Common myeloid progenitor, CD34-positive (primary cell): ENCODE results near the gene KAZN.

Experiments used
- CTCF ChIA-PET: fragments of 350-600 bp; sonication (Branson Sonifier 250); formaldehyde crosslinking; loops from one replicate; lab custom pipeline; 2021; ENCODE audit warnings: antibody characterized with exemption; lab: Charles Lee
- POLR2A ChIA-PET: fragments of 350-600 bp; sonication (Branson Sonifier 250); formaldehyde crosslinking; loops from one replicate; lab custom pipeline; 2021; ENCODE audit warnings: antibody characterized with exemption; lab: Charles Lee
- DNase-seq, 3 donors: peaks; one replicate each; pipeline versions ENCODE4 v3.0.0 to v3.0.0-alpha.2; 2013
- H3K27ac ChIP-seq, 2 experiments: 1 replicate in 1 of 2; 2 replicates in 1 of 2; pipeline ENCODE4 v1.7.0; 2013; ENCODE audit warnings: inconsistent platforms in 2 of 2, low read length in 2 of 2, mild to moderate bottlenecking in 2 of 2, low read depth in 1 of 2, moderate library complexity in 1 of 2; ENCODE audit not compliant: severe bottlenecking in 2 of 2, insufficient read depth in 1 of 2, poor library complexity in 1 of 2
- H3K27me3 ChIP-seq, 5 experiments: replicated peaks in 2 of 5; 1 replicate in 3 of 5; 2 replicates in 2 of 5; pipeline versions ENCODE4 v1.6.1 to v1.7.0; 2013; ENCODE audit warnings: low read length in 4 of 5, mild to moderate bottlenecking in 2 of 5, moderate library complexity in 2 of 5, inconsistent platforms in 1 of 5; ENCODE audit not compliant: insufficient read depth in 5 of 5, control insufficient read depth in 4 of 5
- H3K36me3 ChIP-seq, 4 experiments: 1 replicate in 2 of 4; 2 replicates in 2 of 4; pipeline versions ENCODE4 v1.6.1 to v1.7.0; 2013; ENCODE audit warnings: low read length in 3 of 4, control low read depth in 1 of 4, mild to moderate bottlenecking in 1 of 4; ENCODE audit not compliant: control insufficient read depth in 4 of 4, insufficient read depth in 4 of 4
- H3K4me1 ChIP-seq, 4 experiments: 1 replicate in 3 of 4; 2 replicates in 1 of 4; pipeline versions ENCODE4 v1.6.1 to v1.7.1; 2013; ENCODE audit warnings: low read length in 3 of 4, mild to moderate bottlenecking in 3 of 4, control low read depth in 1 of 4, inconsistent platforms in 1 of 4, moderate library complexity in 1 of 4; ENCODE audit not compliant: control insufficient read depth in 4 of 4, insufficient read depth in 4 of 4; ENCODE audit errors: control extremely low read depth in 1 of 4
- H3K4me3 ChIP-seq, 7 experiments: 1 replicate in 4 of 7; 2 replicates in 3 of 7; pipeline versions ENCODE4 v1.5.1 to v1.7.0; 2013; ENCODE audit warnings: mild to moderate bottlenecking in 7 of 7, low read length in 6 of 7, moderate library complexity in 6 of 7, inconsistent platforms in 2 of 7, low read depth in 2 of 7, control low read depth in 1 of 7; ENCODE audit not compliant: insufficient read depth in 4 of 7, control insufficient read depth in 1 of 7; ENCODE audit errors: extremely low read depth in 1 of 7
- H3K9me3 ChIP-seq, 5 experiments: 1 replicate in 4 of 5; 2 replicates in 1 of 5; pipeline versions ENCODE4 v1.6.1 to v1.7.1; 2013; ENCODE audit warnings: low read length in 4 of 5, mild to moderate bottlenecking in 2 of 5, inconsistent platforms in 1 of 5, low read depth in 1 of 5, moderate library complexity in 1 of 5; ENCODE audit not compliant: control insufficient read depth in 4 of 5, insufficient read depth in 2 of 5; ENCODE audit errors: control extremely low read depth in 1 of 5
- WGBS: methylation state at CpG from one replicate; pipeline ENCODE4 v1.1.5; 2013; ENCODE audit not compliant: insufficient coverage; 5-methylcytosine and 5-hydroxymethylcytosine counted together

The KAZN gene

GRCh38 chr1:15018767-15019166, 420.3 kb downstream of the KAZN start:
- CTCF ChIA-PET = interaction anchor here (2.0 kb wide), 1 partner anchor 8 kb away, joined by 8 read pairs; no protein-coding TSS in a partner anchor

DNA sequence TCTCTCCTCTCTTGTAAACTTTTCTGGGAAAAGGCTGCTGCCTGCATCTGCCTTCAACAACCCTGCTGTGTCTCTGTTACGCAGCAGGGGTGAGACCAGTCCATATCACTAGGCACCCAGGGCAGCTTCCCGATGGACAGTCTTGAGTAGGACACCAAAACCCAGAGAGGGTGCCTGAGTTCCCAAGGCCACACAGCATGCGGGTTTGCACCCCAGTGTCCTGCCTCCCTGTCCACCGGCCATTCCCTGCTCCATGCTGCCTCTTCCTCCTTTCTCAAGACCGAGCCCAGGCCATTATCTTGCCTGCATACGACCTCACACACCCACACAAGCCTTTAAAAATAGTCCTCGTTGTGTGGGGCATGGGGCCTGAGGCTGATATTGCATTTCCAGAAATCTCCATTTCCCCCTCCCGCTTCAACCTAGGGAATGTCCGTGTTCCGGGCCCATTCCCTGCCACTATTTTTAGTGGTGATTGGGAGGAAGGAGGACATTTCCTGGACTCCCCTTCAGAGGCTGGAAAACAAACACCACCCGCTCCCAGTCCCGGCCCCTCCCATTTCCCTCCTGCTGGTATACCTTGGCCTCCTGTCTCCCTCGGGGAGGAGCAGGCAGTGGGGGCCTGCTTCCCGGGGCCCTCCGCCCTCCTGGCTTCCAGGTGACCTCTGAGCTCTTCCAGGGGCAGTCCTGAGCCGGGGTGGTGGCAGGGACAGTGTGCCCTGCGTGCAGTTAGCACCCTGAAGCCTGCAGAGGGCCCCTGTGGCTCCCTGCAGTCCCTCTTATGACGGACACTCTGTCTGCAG, 422.7 kb downstream of the KAZN start:
- POLR2A ChIA-PET = no interaction called here

More at GRCh38 chr1:15018767-15019166, 420.3 kb downstream of the KAZN start:
- no peak for DNase-seq
- POLR2A ChIA-PET = no interaction called here
- Histone ChIP-seq H3K4me1 (no peaks in the 10 kb centered on the region), H3K4me3 (no peak overlapping the region), H3K9me3 (no peaks in the 10 kb centered on the region), H3K27ac (no peak overlapping the region), H3K27me3 (peaks cover 0 to 5% (median 0%) of the 10 kb centered on the region in 5 experiments), H3K36me3 (no peaks in the 10 kb centered on the region)
- WGBS = 96% methylated on average over 2 of the region's 4 CpGs

GRCh38 chr1:15022048-15022447, 423.6 kb downstream of the KAZN start:
- ChIA-PET CTCF (no interaction called here), POLR2A (no interaction called here)
- no peak for DNase-seq
- peaks cover 0 to 3% (median 0%) of the 10 kb centered on the region in 5 experiments for H3K27me3 ChIP-seq
- H3K36me3 ChIP-seq = no peaks in the 10 kb centered on the region
- WGBS = 98% methylated on average over 7 of the region's 10 CpGs
- H3K4me1 ChIP-seq = no peaks in the 10 kb centered on the region
- no peak overlapping the region for H3K27ac ChIP-seq
- no peak overlapping the region for H3K4me3 ChIP-seq
- H3K9me3 ChIP-seq = no peaks in the 10 kb centered on the region

More for the DNA sequence above, 422.7 kb downstream of the KAZN start:
- Histone ChIP-seq H3K27ac (no peak overlapping the region), H3K27me3 (peaks cover 0 to 2% (median 0%) of the 10 kb centered on the region in 5 experiments), H3K9me3 (no peaks in the 10 kb centered on the region), H3K4me1 (no peaks in the 10 kb centered on the region), H3K4me3 (no peak overlapping the region), H3K36me3 (no peaks in the 10 kb centered on the region)
- 81% methylated on average over 12 of the region's 18 CpGs for WGBS
- DNase-seq = no peak
- CTCF ChIA-PET = no interaction called here

GRCh38 chr1:15023205-15023604, 424.7 kb downstream of the KAZN start:
- no peak for DNase-seq
- Histone ChIP-seq H3K27me3 (peaks cover 0 to 3% (median 0%) of the 10 kb centered on the region in 5 experiments), H3K36me3 (no peaks in the 10 kb centered on the region), H3K4me3 (no peak overlapping the region), H3K27ac (no peak overlapping the region), H3K4me1 (no peaks in the 10 kb centered on the region), H3K9me3 (no peaks in the 10 kb centered on the region)
- WGBS = 70% methylated on average over 5 of the region's 5 CpGs
- CTCF ChIA-PET = interaction anchor here (1.9 kb wide), 2 partner anchors 24 to 244 kb away, joined by 4 to 6 read pairs; no protein-coding TSS in a partner anchor
- POLR2A ChIA-PET = no interaction called here

GRCh38 chr1:15023976-15024375, 425.5 kb downstream of the KAZN start:
- Histone ChIP-seq H3K4me3 (no peak overlapping the region), H3K27me3 (peaks cover 0 to 3% (median 0%) of the 10 kb centered on the region in 5 experiments), H3K4me1 (no peaks in the 10 kb centered on the region), H3K36me3 (no peaks in the 10 kb centered on the region), H3K27ac (no peak overlapping the region), H3K9me3 (no peaks in the 10 kb centered on the region)
- 95% methylated on average over 8 of the region's 8 CpGs for WGBS
- DNase-seq = no peak
- ChIA-PET POLR2A (no interaction called here), CTCF (interaction anchor here (0.9 to 1.9 kb wide), 3 partner anchors 23 to 404 kb away, joined by 3 to 6 read pairs (median 4); no protein-coding TSS in a partner anchor)

- Histone ChIP-seq H3K4me1 (no peaks in the 10 kb centered on the region), H3K36me3 (no peaks in the 10 kb centered on the region), H3K4me3 (no peak overlapping the region), H3K27ac (no peak overlapping the region), H3K9me3 (no peaks in the 10 kb centered on the region), H3K27me3 (peaks cover 0 to 3% (median 0%) of the 10 kb centered on the region in 5 experiments)
- CTCF ChIA-PET = interaction anchor here (0.7 to 3.3 kb wide), 6 partner anchors 8 to 73 kb away, joined by 3 to 17 read pairs (median 6); no protein-coding TSS in a partner anchor
- WGBS = 86% methylated on average over 1 of the region's 4 CpGs
- DNase-seq = no peak
- POLR2A ChIA-PET = interaction anchor here (0.6 kb wide), 1 partner anchor 247 kb away, joined by 6 read pairs; no protein-coding TSS in a partner anchor
Observed at GRCh38 chr1:15026117-15026489, 427.6 kb downstream of the KAZN start.

GRCh38 chr1:15027515-15027986, 429.1 kb downstream of the KAZN start:
- H3K27ac ChIP-seq = no peak overlapping the region
- H3K27me3 ChIP-seq = peaks cover 0 to 3% (median 0%) of the 10 kb centered on the region in 5 experiments
- H3K4me3 ChIP-seq = no peak overlapping the region
- WGBS = 80% methylated on average over 7 of the region's 12 CpGs
- peak; percentile 15 to 23 (median 16) for DNase-seq
- H3K4me1 ChIP-seq = no peaks in the 10 kb centered on the region
- ChIA-PET POLR2A (no interaction called here), CTCF (interaction anchor here (0.7 to 3.3 kb wide), 17 partner anchors 8 to 1061 kb away, joined by 3 to 17 read pairs (median 4); no protein-coding TSS in a partner anchor)
- no peaks in the 10 kb centered on the region for H3K36me3 ChIP-seq
- H3K9me3 ChIP-seq = no peaks in the 10 kb centered on the region
